ENCODE measurements around the gene FBXL5. TPM values are rescaled to one million over a fixed set of nuclear protein-coding genes. Genes with fewer than 3 reads are reported as not detected.

Gene FBXL5
- total RNA-seq = 86.1 and 100 TPM in 2 replicates

DNA sequence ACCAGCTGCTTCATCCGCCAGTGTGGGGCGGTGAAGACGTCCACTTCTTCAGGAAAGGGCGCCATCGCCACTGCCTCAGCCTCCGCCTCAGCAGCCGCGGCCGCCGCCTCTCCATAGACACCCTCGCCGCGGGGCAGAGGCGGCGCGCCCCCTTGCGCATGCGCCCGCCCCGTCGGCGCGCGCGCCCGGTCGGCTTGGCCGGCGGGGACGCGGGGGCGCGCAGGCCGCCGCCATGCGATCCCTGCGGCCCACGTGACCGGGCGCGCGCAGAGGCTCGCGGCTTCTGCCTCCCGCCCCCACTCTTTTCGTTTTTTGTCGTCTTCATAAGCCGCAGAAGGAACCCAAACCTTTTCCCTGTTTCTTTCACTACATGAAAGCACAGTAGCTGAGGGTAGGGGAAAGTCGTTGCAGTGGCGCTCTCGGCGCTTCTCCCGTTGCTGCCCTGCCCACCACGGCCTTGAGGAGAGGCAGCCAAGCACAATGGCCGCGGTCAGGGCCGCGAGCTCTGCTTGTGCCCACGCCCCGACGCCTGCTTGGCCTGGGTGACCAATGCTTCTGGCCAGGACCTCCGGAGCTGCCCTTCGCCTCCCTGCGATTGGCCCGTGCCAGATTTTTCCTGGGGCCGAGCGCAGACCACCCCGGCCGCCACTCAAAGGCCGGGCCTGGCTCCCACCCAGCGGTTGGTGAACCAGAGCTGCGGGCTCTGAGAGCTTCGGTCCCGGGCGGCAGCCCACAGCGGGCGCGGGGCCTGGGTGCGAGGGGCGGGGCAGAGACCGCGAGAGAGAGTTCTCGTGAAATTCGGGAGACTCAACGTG, at the start of gene FBXL5:
Gene FBXL5, minus strand, starts transcription at position 135 of the 815 bp plus-strand sequence. Its CDS starts 70 bp downstream, at position 65.

GRCh38 chr4:15702941-15703403, 47.8 kb upstream of the FBXL5 start, which contains the start of gene BST1:
Gene BST1 (plus strand): TSS chr4:15703065. CDS start chr4:15703145, 80 bp downstream.

GRCh38 chr4:15681372-15682241, 26.4 kb upstream of the FBXL5 start, which contains the start of gene FAM200B:
Gene FAM200B (plus strand): TSS chr4:15681827. CDS start chr4:15686978, 5,151 bp downstream.

Other genes with a start within 250 kb of the FBXL5 start
- 1.2 and 3.0 TPM in 2 replicates for gene C1QTNF7, start 227.3 kb downstream of the FBXL5 start, total RNA-seq
- gene CC2D2A, start 185.5 kb downstream of the FBXL5 start, total RNA-seq = 30.9 and 40.4 TPM in 2 replicates
- 14.7 and 20.3 TPM in 2 replicates for gene FAM200B, start 26.5 kb upstream of the FBXL5 start, total RNA-seq
- 8.7 and 12.1 TPM in 2 replicates for gene BST1, start 47.7 kb upstream of the FBXL5 start, total RNA-seq
- gene CD38, start 123.0 kb upstream of the FBXL5 start, total RNA-seq = under 0.01 TPM in 1 of 2 replicates, not detected in the other